Activated CD8-positive, alpha-beta memory T cell treated with anti-CD3 and anti-CD28 coated beads, Interleukin-2, amount 50 U/mL, for 4 hours (primary cell): ENCODE measurements around the gene FUT8.
"Not testable (repeated sequence)": the region's sequence is repeated elsewhere in the genome, so short reads cannot be mapped to it uniquely, and the experiment has no call there.

Source experiments
- DNase-seq: peaks from one replicate; pipeline ENCODE4 v3.0.0-alpha.2; 2020

FUT8 gene

GRCh38 chr14:65632487-65632886 lies 220.0 kb downstream of the FUT8 start:
- DNase-seq = no peak

GRCh38 chr14:65633666-65634065 lies 221.1 kb downstream of the FUT8 start:
- DNase-seq = not testable (repeated sequence)

- peak; percentile 44 for DNase-seq
Observed at GRCh38 chr14:65637780-65638179, 225.2 kb downstream of the FUT8 start.

- DNase-seq = no peak
Observed at GRCh38 chr14:65639216-65639615, 226.7 kb downstream of the FUT8 start.

- DNase-seq = no peak
Observed at GRCh38 chr14:65650826-65651225, 238.3 kb downstream of the FUT8 start.

GRCh38 chr14:65656554-65656953 lies 244.0 kb downstream of the FUT8 start:
- no peak for DNase-seq

GRCh38 chr14:65658202-65658601 lies 245.7 kb downstream of the FUT8 start:
- DNase-seq = no peak

GRCh38 chr14:65661865-65662264 lies 249.3 kb downstream of the FUT8 start:
- no peak for DNase-seq

- DNase-seq = no peak
Observed at GRCh38 chr14:65664436-65664835, 251.9 kb downstream of the FUT8 start.

- DNase-seq = no peak
Observed at GRCh38 chr14:65676361-65677014, 264.0 kb downstream of the FUT8 start.

GRCh38 chr14:65685572-65685971 lies 273.0 kb downstream of the FUT8 start:
- DNase-seq = no peak

- no peak for DNase-seq
Observed at GRCh38 chr14:65686761-65687160, 274.2 kb downstream of the FUT8 start.

GRCh38 chr14:65689070-65689469 lies 276.5 kb downstream of the FUT8 start:
- no peak for DNase-seq

GRCh38 chr14:65692566-65692965 lies 280.0 kb downstream of the FUT8 start:
- not testable (repeated sequence) for DNase-seq

- no peak for DNase-seq
Observed at GRCh38 chr14:65696801-65697200, 284.3 kb downstream of the FUT8 start.

GRCh38 chr14:65703521-65703920 lies 291.0 kb downstream of the FUT8 start:
- no peak for DNase-seq

- DNase-seq = no peak
Observed at GRCh38 chr14:65703996-65704395, 291.5 kb downstream of the FUT8 start.

- DNase-seq = no peak
Observed at GRCh38 chr14:65704437-65704836, 291.9 kb downstream of the FUT8 start.

GRCh38 chr14:65704850-65705249 lies 292.3 kb downstream of the FUT8 start:
- no peak for DNase-seq

GRCh38 chr14:65709576-65709975 lies 297.0 kb downstream of the FUT8 start:
- no peak for DNase-seq

GRCh38 chr14:65716813-65717212 lies 304.3 kb downstream of the FUT8 start:
- DNase-seq = not testable (repeated sequence)

GRCh38 chr14:65717384-65717915 lies 304.9 kb downstream of the FUT8 start:
- not testable (repeated sequence) for DNase-seq

- DNase-seq = no peak
Observed at GRCh38 chr14:65718629-65719028, 306.1 kb downstream of the FUT8 start.

- no peak for DNase-seq
Observed at GRCh38 chr14:65720171-65720570, 307.6 kb downstream of the FUT8 start.

GRCh38 chr14:65720743-65721142 lies 308.2 kb downstream of the FUT8 start:
- DNase-seq = no peak
